Measurements from ENCODE around the gene DOCK1. TPM values are rescaled to one million over a fixed set of nuclear protein-coding genes. Genes with fewer than 3 reads are reported as not detected.

The DOCK1 gene
- total and polyA plus RNA-seq, 5 experiments from 2014 or later = not detected

GRCh38 chr10:126972635-126973414 lies 67.6 kb downstream of the DOCK1 start:
- peaks cover 0 to 8% (median 1%) of the 10 kb centered on the region in 5 donors for H3K27me3 Mint-ChIP-seq
- no peaks in the 10 kb centered on the region for H3K4me1 Mint-ChIP-seq
- ATAC-seq (no peak), DNase-seq (no peak)
- peaks cover 0 to 3% (median 0%) of the 10 kb centered on the region in 9 donors for H3K9me3 Mint-ChIP-seq
- POLR2A ChIA-PET = no interaction called here
- no peaks in the 10 kb centered on the region for H3K36me3 Mint-ChIP-seq
- H3K27ac Mint-ChIP-seq = no peak overlapping the region
- H3K4me3 Mint-ChIP-seq = no peak overlapping the region

DNA sequence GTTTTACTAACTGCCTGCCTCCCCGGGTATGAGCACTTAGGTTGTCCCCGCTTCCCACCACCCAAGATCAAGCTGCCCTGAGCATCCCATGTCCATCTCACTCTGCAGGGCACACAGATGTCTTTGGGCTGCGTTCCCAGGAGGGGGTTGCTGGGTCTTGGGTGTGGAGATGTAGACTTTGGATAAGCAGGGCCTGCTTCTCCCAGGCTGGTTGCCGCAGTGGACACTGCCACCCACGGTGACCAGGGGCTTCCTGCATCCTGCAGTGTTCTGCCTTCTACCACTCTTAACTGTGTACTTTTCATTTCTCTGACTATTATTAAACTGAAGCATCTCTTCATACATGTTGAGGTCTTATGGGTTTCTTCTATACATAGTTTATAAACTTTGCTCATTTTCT lies 70.0 kb downstream of the DOCK1 start:
- no peak for ATAC-seq
- Mint-ChIP-seq H3K4me3 (no peak overlapping the region), H3K4me1 (no peaks in the 10 kb centered on the region), H3K36me3 (no peaks in the 10 kb centered on the region), H3K27me3 (peaks cover 0 to 9% (median 0%) of the 10 kb centered on the region in 5 donors), H3K27ac (no peak overlapping the region), H3K9me3 (no peaks in the 10 kb centered on the region)
- no peak for DNase-seq
- POLR2A ChIA-PET = no interaction called here

- Mint-ChIP-seq H3K9me3 (no peaks in the 10 kb centered on the region), H3K27me3 (peaks cover 0 to 9% (median 0%) of the 10 kb centered on the region in 5 donors), H3K4me3 (no peak overlapping the region), H3K27ac (no peak overlapping the region), H3K36me3 (no peaks in the 10 kb centered on the region), H3K4me1 (no peaks in the 10 kb centered on the region)
- ATAC-seq (no peak), DNase-seq (no peak)
- POLR2A ChIA-PET = no interaction called here
Measured at GRCh38 chr10:126977216-126977615, 72.0 kb downstream of the DOCK1 start.

DNA sequence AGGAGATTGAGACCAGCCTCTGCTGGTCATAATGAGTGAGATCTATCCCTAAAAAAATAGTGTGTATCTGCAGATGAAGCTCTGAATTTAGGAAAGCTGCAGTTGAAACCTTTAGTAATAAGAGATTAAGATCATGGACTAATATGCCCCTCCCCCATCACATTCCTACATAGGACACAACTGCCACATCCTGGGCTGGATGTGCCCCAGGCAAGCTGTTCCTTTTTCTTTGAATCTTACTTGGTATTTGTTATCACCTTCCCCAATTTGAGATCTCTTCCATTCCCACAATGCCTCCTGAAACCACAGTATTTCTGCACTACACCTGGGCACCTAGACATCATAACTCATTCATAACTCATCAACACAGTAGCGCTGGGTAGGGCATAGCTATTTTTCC lies 74.1 kb downstream of the DOCK1 start:
- H3K4me3 Mint-ChIP-seq = no peak overlapping the region
- H3K27ac Mint-ChIP-seq = no peak overlapping the region
- H3K4me1 Mint-ChIP-seq = no peaks in the 10 kb centered on the region
- H3K36me3 Mint-ChIP-seq = no peaks in the 10 kb centered on the region
- H3K9me3 Mint-ChIP-seq = no peaks in the 10 kb centered on the region
- POLR2A ChIA-PET = no interaction called here
- no peak for ATAC-seq
- no peak for DNase-seq
- H3K27me3 Mint-ChIP-seq = peaks cover 0 to 9% (median 0%) of the 10 kb centered on the region in 5 donors

- Mint-ChIP-seq H3K27me3 (peaks cover 0 to 4% (median 0%) of the 10 kb centered on the region in 5 donors), H3K27ac (no peak overlapping the region), H3K9me3 (peaks cover 0 to 9% (median 0%) of the 10 kb centered on the region in 9 donors), H3K36me3 (no peaks in the 10 kb centered on the region), H3K4me3 (no peak overlapping the region), H3K4me1 (no peaks in the 10 kb centered on the region)
- no peak for DNase-seq
- ATAC-seq = no peak
- POLR2A ChIA-PET = no interaction called here
Measured at GRCh38 chr10:126993208-126993607, 88.0 kb downstream of the DOCK1 start.

DNA sequence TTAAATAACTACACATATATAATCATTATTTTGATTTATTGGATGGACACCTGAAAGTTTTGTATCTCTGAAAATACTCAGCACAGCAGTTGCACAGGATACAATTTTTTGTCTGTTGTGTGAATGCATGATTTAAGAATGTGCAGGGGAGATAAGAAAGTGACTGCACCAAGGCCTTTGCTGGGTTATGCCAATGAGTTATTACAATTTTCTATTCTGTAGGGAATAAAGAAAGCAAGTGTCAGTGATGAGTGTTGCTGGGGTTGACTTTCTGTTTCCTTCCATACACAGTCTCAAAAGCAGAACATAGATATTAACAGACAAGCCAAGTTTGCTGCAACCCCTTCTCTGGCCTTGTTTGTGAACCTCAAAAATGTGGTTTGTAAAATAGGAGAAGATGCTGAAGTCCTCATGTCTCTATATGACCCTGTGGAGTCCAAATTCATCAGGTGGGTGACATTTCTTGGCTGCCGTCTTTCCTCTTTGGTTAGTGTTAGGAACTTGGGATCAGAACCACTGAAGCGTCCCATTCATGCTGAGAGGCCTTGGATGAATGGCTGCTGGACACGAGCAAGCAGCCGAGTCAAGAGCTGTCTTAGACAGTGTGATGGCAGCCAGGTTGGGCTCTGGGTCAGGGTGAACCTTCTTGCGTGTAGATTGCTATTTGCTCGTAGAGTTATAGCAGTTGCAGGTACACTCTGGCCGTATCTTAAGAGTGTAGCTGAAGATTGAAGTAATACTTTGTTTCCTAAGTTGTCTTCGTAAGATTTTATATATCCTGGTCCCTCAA lies 92.8 kb downstream of the DOCK1 start:
- no peak overlapping the region for H3K27ac Mint-ChIP-seq
- no peaks in the 10 kb centered on the region for H3K4me1 Mint-ChIP-seq
- DNase-seq = no peak
- no peak for ATAC-seq
- peaks cover 0 to 4% (median 0%) of the 10 kb centered on the region in 3 donors for H3K36me3 Mint-ChIP-seq
- H3K9me3 Mint-ChIP-seq = peaks cover 0 to 26% (median 6%) of the 10 kb centered on the region in 9 donors
- POLR2A ChIA-PET = no interaction called here
- H3K4me3 Mint-ChIP-seq = no peak overlapping the region
- H3K27me3 Mint-ChIP-seq = peaks cover 0 to 1% (median 0%) of the 10 kb centered on the region in 5 donors

GRCh38 chr10:127000598-127000997 lies 95.4 kb downstream of the DOCK1 start:
- no peaks in the 10 kb centered on the region for H3K27me3 Mint-ChIP-seq
- no peak overlapping the region for H3K27ac Mint-ChIP-seq
- H3K4me3 Mint-ChIP-seq = no peak overlapping the region
- peaks cover 0 to 4% (median 0%) of the 10 kb centered on the region in 3 donors for H3K36me3 Mint-ChIP-seq
- DNase-seq (no peak), ATAC-seq (no peak)
- peaks cover 0 to 26% (median 6%) of the 10 kb centered on the region in 9 donors for H3K9me3 Mint-ChIP-seq
- POLR2A ChIA-PET = no interaction called here
- no peaks in the 10 kb centered on the region for H3K4me1 Mint-ChIP-seq

- ATAC-seq = no peak
- POLR2A ChIA-PET = no interaction called here
- Mint-ChIP-seq H3K27me3 (peaks cover 0 to 1% (median 0%) of the 10 kb centered on the region in 5 donors), H3K9me3 (peaks cover 0 to 16% (median 5%) of the 10 kb centered on the region in 9 donors), H3K4me1 (no peaks in the 10 kb centered on the region), H3K27ac (no peak overlapping the region), H3K36me3 (peaks cover 0 to 4% (median 0%) of the 10 kb centered on the region in 3 donors), H3K4me3 (peak overlapping the region in 1 of 10 donors; percentile 49)
- DNase-seq = no peak
Measured at GRCh38 chr10:127003032-127003685, 97.9 kb downstream of the DOCK1 start.

DNA sequence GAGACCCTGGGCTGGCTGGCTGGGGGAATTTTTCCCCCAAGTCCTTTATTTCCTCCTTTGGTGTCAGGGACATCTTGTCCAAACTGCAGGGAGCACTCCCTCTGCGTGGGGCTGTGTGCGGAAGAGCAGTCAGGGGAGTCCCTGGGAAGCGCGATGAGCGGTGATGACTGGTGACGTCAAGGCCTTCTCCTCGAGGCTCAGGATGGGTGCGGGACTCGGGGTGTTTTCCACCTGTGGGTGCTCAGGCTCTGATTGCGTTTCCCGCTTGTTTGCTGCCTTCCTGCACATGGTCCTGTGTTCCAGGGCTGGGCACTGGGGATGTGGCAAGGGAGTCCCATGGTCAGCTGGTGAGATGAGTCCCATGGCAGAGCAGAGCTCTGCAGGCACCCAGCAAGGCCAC lies 101.2 kb downstream of the DOCK1 start:
- POLR2A ChIA-PET = no interaction called here

GRCh38 chr10:127009366-127009765 lies 104.1 kb downstream of the DOCK1 start:
- ATAC-seq (no peak), DNase-seq (no peak)
- H3K4me3 Mint-ChIP-seq = no peak overlapping the region
- no peaks in the 10 kb centered on the region for H3K9me3 Mint-ChIP-seq
- no peaks in the 10 kb centered on the region for H3K36me3 Mint-ChIP-seq
- H3K27ac Mint-ChIP-seq = no peak overlapping the region
- H3K4me1 Mint-ChIP-seq = peaks cover 0 to 2% (median 0%) of the 10 kb centered on the region in 4 donors
- H3K27me3 Mint-ChIP-seq = peaks cover 0 to 15% (median 1%) of the 10 kb centered on the region in 5 donors
- POLR2A ChIA-PET = no interaction called here

More for the DNA sequence above, 101.2 kb downstream of the DOCK1 start:
- Mint-ChIP-seq H3K27me3 (peaks cover 0 to 4% (median 0%) of the 10 kb centered on the region in 5 donors), H3K4me3 (no peak overlapping the region), H3K9me3 (peaks cover 0 to 3% (median 1%) of the 10 kb centered on the region in 9 donors), H3K36me3 (no peaks in the 10 kb centered on the region), H3K4me1 (no peaks in the 10 kb centered on the region), H3K27ac (no peak overlapping the region)
- ATAC-seq (no peak), DNase-seq (no peak)

- H3K36me3 Mint-ChIP-seq = no peaks in the 10 kb centered on the region
- POLR2A ChIA-PET = no interaction called here
- peaks cover 0 to 15% (median 1%) of the 10 kb centered on the region in 5 donors for H3K27me3 Mint-ChIP-seq
- peaks cover 0 to 2% (median 0%) of the 10 kb centered on the region in 4 donors for H3K4me1 Mint-ChIP-seq
- no peaks in the 10 kb centered on the region for H3K9me3 Mint-ChIP-seq
- no peak for ATAC-seq
- H3K27ac Mint-ChIP-seq = no peak overlapping the region
- no peak overlapping the region for H3K4me3 Mint-ChIP-seq
- no peak for DNase-seq
Measured at GRCh38 chr10:127011174-127011573, 105.9 kb downstream of the DOCK1 start.

DNA sequence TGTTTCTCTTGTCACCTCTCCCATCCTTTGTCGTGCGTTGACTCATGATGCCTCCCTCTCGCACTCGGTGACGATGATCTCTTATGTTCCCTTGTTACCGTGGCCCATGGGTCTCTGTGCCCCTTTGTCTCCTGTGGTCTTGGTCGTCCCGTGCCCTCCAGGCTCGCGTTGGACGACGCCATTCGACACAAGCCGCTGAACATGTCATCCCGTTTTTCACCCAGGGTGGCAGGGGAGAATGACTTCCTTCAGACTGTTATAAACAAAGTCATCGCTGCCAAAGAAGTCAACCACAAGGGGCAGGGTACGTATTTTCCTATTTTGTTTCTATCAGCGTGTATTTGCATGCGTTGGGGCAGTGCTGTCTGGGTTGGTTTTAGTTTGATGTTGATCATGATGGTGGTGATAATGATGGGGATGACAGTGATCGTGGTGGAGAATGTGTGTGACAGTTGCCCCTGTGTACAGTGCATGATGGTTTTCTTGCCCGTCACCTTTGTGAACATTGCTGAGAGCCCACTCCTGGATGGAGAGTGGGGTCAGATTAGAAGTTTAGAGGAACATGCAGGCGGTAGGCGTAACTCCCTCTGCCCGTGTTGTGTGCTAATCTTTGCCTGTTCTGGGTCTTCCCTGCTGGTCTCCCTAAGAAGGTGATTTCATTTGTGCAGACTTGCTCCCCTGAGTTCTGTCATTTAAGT lies 107.0 kb downstream of the DOCK1 start:
- Mint-ChIP-seq H3K4me3 (no peak overlapping the region), H3K36me3 (no peaks in the 10 kb centered on the region), H3K9me3 (no peaks in the 10 kb centered on the region), H3K27ac (no peak overlapping the region), H3K4me1 (peaks cover 0 to 2% (median 0%) of the 10 kb centered on the region in 4 donors), H3K27me3 (peaks cover 0 to 15% (median 1%) of the 10 kb centered on the region in 5 donors)
- POLR2A ChIA-PET = no interaction called here
- DNase-seq = no peak
- ATAC-seq = no peak

All from naive thymus-derived CD8-positive, alpha-beta T cell (primary cell).